HCT116 (cell line): ENCODE results near the gene REEP3. TPM values are rescaled to one million over a fixed set of nuclear protein-coding genes. Genes with fewer than 3 reads are reported as not detected.

Experiments
- ATAC-seq: fragments of 200-7000 bp; cut with Tn5 transposase; 2 replicates; pipeline ENCODE4 v1.9.1; 2020; ENCODE audit warnings: mild to moderate bottlenecking, moderate library complexity
- BruUV-seq: library from RNA; stranded (reverse); fragments of 400-500 nt; replicated peaks from 2 replicates; lab custom pipeline; 2021; lab: Mats Ljungman, UMichigan
- CTCF ChIA-PET: fragments of 300-600 bp; sonication (Branson Sonifier 250); formaldehyde crosslinking; loops from one replicate; lab custom pipeline; 2021; ENCODE audit warnings: antibody characterized with exemption; lab: Charles Lee
- POLR2A ChIA-PET: fragments of 300-600, 350-600 bp; sonication (Branson Sonifier 250); formaldehyde crosslinking; loops from one replicate; lab custom pipeline; 2021; ENCODE audit warnings: antibody characterized with exemption; lab: Charles Lee
- RAD21 ChIA-PET, 2 experiments: fragments of 300-600 bp; sonication (Branson Sonifier 250); formaldehyde crosslinking; loops; one replicate each; lab custom pipeline; 2023; ENCODE audit warnings: low total read pairs in 2 of 2; ENCODE audit not compliant: uncharacterized antibody in 2 of 2, unreplicated experiment in 2 of 2, low non-redundant PET in 1 of 2; lab: Charles Lee
- DNase-seq: peaks from one replicate; pipeline ENCODE4 v3.0.0-alpha.2; 2010; ENCODE audit warnings: low read depth, low spot score
- H2AFZ ChIP-seq: fragments of 200-600 bp; shearing (Covaris generic), sonication (generic); 2 replicates; pipeline ENCODE4 v1.6.1; 2017; ENCODE audit warnings: low read depth, mixed run types, mixed read lengths, antibody characterized with exemption, low read length; ENCODE audit not compliant: poor library complexity, severe bottlenecking
- H3K27ac ChIP-seq: 2 replicates; pipeline ENCODE4 v1.5.1; 2012; ENCODE audit warnings: low read depth, low read length
- H3K27me3 ChIP-seq: fragments of 200-600 bp; sonication (generic); 2 replicates; pipeline ENCODE4 v1.6.1; 2016; ENCODE audit warnings: mixed run types, low read length, mixed read lengths; ENCODE audit not compliant: insufficient read depth
- H3K36me3 ChIP-seq, 2 experiments: fragments of 200-500 bp in 1 of 2; fragments of 200-600 bp in 1 of 2; sonication (Bioruptor generic) in 1 of 2; sonication (generic) in 1 of 2; 2 replicates each; pipeline versions ENCODE4 v1.5.1 to v1.6.1; 2014 to 2016; ENCODE audit warnings: low read length in 2 of 2, inconsistent platforms in 1 of 2, mixed read lengths in 1 of 2, mixed run types in 1 of 2; ENCODE audit not compliant: insufficient read depth in 2 of 2, control insufficient read depth in 1 of 2
- H3K4me1 ChIP-seq, 2 experiments: fragments of 200-600 bp in 1 of 2; sonication (generic) in 1 of 2; 2 replicates each; pipeline versions ENCODE4 v1.5.1 to v1.6.1; 2012 to 2017; ENCODE audit warnings: low read length in 2 of 2, inconsistent platforms in 1 of 2, mild to moderate bottlenecking in 1 of 2, mixed read lengths in 1 of 2, mixed run types in 1 of 2, moderate library complexity in 1 of 2; ENCODE audit not compliant: insufficient read depth in 2 of 2, control insufficient read depth in 1 of 2
- H3K4me2 ChIP-seq: fragments of 200-600 bp; sonication (generic); 2 replicates; pipeline ENCODE4 v1.6.1; 2017; ENCODE audit warnings: mixed run types, low read length, mixed read lengths
- H3K4me3 ChIP-seq, 2 experiments: fragments of 200-600 bp in 1 of 2; sonication (generic) in 1 of 2; replicated peaks in 1 of 2; 2 replicates each; pipeline ENCODE4 v1.5.1; 2011 to 2016; ENCODE audit warnings: low read length in 2 of 2, control low read depth in 1 of 2, low read depth in 1 of 2, mild to moderate bottlenecking in 1 of 2, mixed read lengths in 1 of 2, mixed run types in 1 of 2
- H3K79me2 ChIP-seq: fragments of 200-600 bp; sonication (generic); 2 replicates; pipeline ENCODE4 v1.6.1; 2017; ENCODE audit warnings: mild to moderate bottlenecking, mixed run types, low read length, moderate library complexity, mixed read lengths; ENCODE audit not compliant: insufficient read depth
- H3K9ac ChIP-seq: fragments of 200-600 bp; sonication (generic); 2 replicates; pipeline ENCODE4 v1.6.1; 2016; ENCODE audit warnings: low read length, mixed read lengths
- H3K9me2 ChIP-seq: fragments of 200-600 bp; sonication (generic), shearing (Covaris generic); 2 replicates; pipeline ENCODE4 v1.6.1; 2017; ENCODE audit warnings: mixed run types, mild to moderate bottlenecking, moderate library complexity; ENCODE audit not compliant: insufficient read depth
- H3K9me3 ChIP-seq, 2 experiments: fragments of 200-500 bp in 1 of 2; fragments of 200-600 bp in 1 of 2; sonication (Bioruptor generic) in 1 of 2; sonication (generic) in 1 of 2; 2 replicates each; pipeline ENCODE4 v1.6.1; 2014 to 2017; ENCODE audit warnings: low read length in 2 of 2, mixed read lengths in 2 of 2, inconsistent platforms in 1 of 2, low read depth in 1 of 2, mild to moderate bottlenecking in 1 of 2, mixed run types in 1 of 2, moderate library complexity in 1 of 2; ENCODE audit not compliant: control insufficient read depth in 1 of 2, insufficient read depth in 1 of 2
- H4K20me1 ChIP-seq: fragments of 200-600 bp; sonication (generic), shearing (Covaris generic); 2 replicates; pipeline ENCODE4 v1.6.1; 2017; ENCODE audit warnings: mixed run types, mild to moderate bottlenecking, moderate library complexity; ENCODE audit not compliant: insufficient read depth
- CBX3 ChIP-seq: IDR thresholded peaks from 2 replicates; pipeline ENCODE4 v1.6.1; 2012; ENCODE audit warnings: low read depth
- CEBPB ChIP-seq: IDR thresholded peaks from 2 replicates; pipeline ENCODE4 v1.6.1; 2012; ENCODE audit warnings: low read depth
- JUND ChIP-seq: IDR thresholded peaks from 2 replicates; pipeline ENCODE4 v1.6.1; 2012
- MAX ChIP-seq: IDR thresholded peaks from 2 replicates; pipeline ENCODE4 v1.6.1; 2012
- POLR2A ChIP-seq: IDR thresholded peaks from 2 replicates; pipeline ENCODE4 v1.7.0; 2011; ENCODE audit warnings: borderline replicate concordance; ENCODE audit not compliant: insufficient read depth, insufficient read length; ENCODE audit errors: extremely low read depth
- POLR2AphosphoS5 ChIP-seq: IDR thresholded peaks from 2 replicates; pipeline ENCODE4 v1.6.1; 2011; ENCODE audit warnings: mild to moderate bottlenecking, low read depth, low read length, moderate library complexity
- RAD21 ChIP-seq: IDR thresholded peaks from 2 replicates; pipeline ENCODE4 v1.6.1; 2012; ENCODE audit warnings: low read depth, mild to moderate bottlenecking
- SIN3A ChIP-seq: IDR thresholded peaks from 2 replicates; pipeline ENCODE4 v1.6.1; 2012; ENCODE audit warnings: low read depth
- SRF ChIP-seq: IDR thresholded peaks from 2 replicates; pipeline ENCODE4 v1.6.1; 2012; ENCODE audit warnings: low read depth
- YY1 ChIP-seq: IDR thresholded peaks from 2 replicates; pipeline ENCODE4 v1.6.1; 2011; ENCODE audit warnings: low read length, low read depth, moderate library complexity, mild to moderate bottlenecking; ENCODE audit not compliant: insufficient replicate concordance; ENCODE audit errors: extremely low read depth
- ZBTB33 ChIP-seq: IDR thresholded peaks from 2 replicates; pipeline ENCODE4 v1.6.1; 2011; ENCODE audit warnings: mild to moderate bottlenecking, low read length, moderate library complexity; ENCODE audit not compliant: insufficient replicate concordance; ENCODE audit errors: extremely low read depth
- ZFX ChIP-seq: fragments of 450-650 bp; IDR thresholded peaks from 2 replicates; pipeline ENCODE4 v1.6.1; 2017
- ZNF274 ChIP-seq: fragments of 200-500 bp; sonication (Bioruptor generic); IDR thresholded peaks from 2 replicates; pipeline ENCODE4 v1.6.1; 2014; ENCODE audit warnings: mild to moderate bottlenecking, low read depth, low read length, inconsistent platforms
- intact Hi-C: fragments of 100-400 bp; cut with micrococcal nuclease; formaldehyde crosslinking; loops from 2 replicates; pipeline ENCODE4 v1.10.0; 2022
- total RNA-seq: library from RNA; stranded (reverse); gene quantifications from one replicate; pipeline ENCODE4 v1.2.1, GENCODE V29; 2021; ENCODE audit not compliant: unreplicated experiment
- TF ChIP-seq, protein P1 (sequence below): IDR thresholded peaks from 2 replicates; pipeline ENCODE4 v1.6.1; 2012; ENCODE audit warnings: low read depth
- TF ChIP-seq, protein P2 (sequence below): IDR thresholded peaks from 2 replicates; pipeline ENCODE4 v1.6.1; 2012

The REEP3 gene
- total RNA-seq, 1 experiment from 2014 or later: 41.3 TPM

- Histone ChIP-seq H3K4me2 (no peak overlapping the region), H3K79me2 (peaks cover 85% of the 10 kb centered on the region), H3K27me3 (no peaks in the 10 kb centered on the region), H3K4me1 (peaks cover 7 to 20% of the 10 kb centered on the region in 2 experiments; a peak in 3 of 4 replicates), H3K9me2 (no peaks in the 10 kb centered on the region), H3K4me3 (no peak overlapping the region), H3K36me3 (no peaks in the 10 kb centered on the region), H3K9ac (no peak overlapping the region), H3K9me3 (no peaks in the 10 kb centered on the region), H3K27ac (no peak overlapping the region), H4K20me1 (0 out of 2 replicates have a peak, but pooled peaks cover 3% of the 10 kb centered on the region), H2AFZ (no peak overlapping the region)
- CTCF ChIA-PET: no interaction called here
- POLR2A ChIA-PET: no interaction called here
- TF ChIP-seq ZNF274: no peak
- no peak for TF ChIP-seq SRF
- no peak for TF ChIP-seq ZBTB33
- no peak for TF ChIP-seq POLR2A
- TF ChIP-seq RAD21: no peak
- TF ChIP-seq POLR2AphosphoS5: no peak
- TF ChIP-seq ZFX: no peak
- no peak for TF ChIP-seq CEBPB
- no peak for TF ChIP-seq MAX
- TF ChIP-seq JUND: no peak
- no peak for TF ChIP-seq CBX3
- no peak for TF ChIP-seq YY1
- TF ChIP-seq, protein P1, sequence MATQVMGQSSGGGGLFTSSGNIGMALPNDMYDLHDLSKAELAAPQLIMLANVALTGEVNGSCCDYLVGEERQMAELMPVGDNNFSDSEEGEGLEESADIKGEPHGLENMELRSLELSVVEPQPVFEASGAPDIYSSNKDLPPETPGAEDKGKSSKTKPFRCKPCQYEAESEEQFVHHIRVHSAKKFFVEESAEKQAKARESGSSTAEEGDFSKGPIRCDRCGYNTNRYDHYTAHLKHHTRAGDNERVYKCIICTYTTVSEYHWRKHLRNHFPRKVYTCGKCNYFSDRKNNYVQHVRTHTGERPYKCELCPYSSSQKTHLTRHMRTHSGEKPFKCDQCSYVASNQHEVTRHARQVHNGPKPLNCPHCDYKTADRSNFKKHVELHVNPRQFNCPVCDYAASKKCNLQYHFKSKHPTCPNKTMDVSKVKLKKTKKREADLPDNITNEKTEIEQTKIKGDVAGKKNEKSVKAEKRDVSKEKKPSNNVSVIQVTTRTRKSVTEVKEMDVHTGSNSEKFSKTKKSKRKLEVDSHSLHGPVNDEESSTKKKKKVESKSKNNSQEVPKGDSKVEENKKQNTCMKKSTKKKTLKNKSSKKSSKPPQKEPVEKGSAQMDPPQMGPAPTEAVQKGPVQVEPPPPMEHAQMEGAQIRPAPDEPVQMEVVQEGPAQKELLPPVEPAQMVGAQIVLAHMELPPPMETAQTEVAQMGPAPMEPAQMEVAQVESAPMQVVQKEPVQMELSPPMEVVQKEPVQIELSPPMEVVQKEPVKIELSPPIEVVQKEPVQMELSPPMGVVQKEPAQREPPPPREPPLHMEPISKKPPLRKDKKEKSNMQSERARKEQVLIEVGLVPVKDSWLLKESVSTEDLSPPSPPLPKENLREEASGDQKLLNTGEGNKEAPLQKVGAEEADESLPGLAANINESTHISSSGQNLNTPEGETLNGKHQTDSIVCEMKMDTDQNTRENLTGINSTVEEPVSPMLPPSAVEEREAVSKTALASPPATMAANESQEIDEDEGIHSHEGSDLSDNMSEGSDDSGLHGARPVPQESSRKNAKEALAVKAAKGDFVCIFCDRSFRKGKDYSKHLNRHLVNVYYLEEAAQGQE: no peak
- no peak for TF ChIP-seq SIN3A
- TF ChIP-seq, protein P2, sequence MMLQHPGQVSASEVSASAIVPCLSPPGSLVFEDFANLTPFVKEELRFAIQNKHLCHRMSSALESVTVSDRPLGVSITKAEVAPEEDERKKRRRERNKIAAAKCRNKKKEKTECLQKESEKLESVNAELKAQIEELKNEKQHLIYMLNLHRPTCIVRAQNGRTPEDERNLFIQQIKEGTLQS: no peak
- no peak for DNase-seq
- no peak for ATAC-seq
- intact Hi-C loops: no loop called here
- no TSS peak for BruUV-seq
- RAD21 ChIA-PET: no interaction called here
Observed at GRCh38 chr10:63539377-63539776, 18.2 kb downstream of the REEP3 start.
